HL-60/S4 (cell line): ENCODE data around the gene YES1.
"Not testable (repeated sequence)": the region's sequence is repeated elsewhere in the genome, so short reads cannot be mapped to it uniquely, and the experiment has no call there.

Experiments used
- in situ Hi-C: fragments of 300-500 bp; cut with MboI; formaldehyde crosslinking; loops from 2 replicates; pipeline ENCODE4 v1.14.3; 2022; ENCODE audit warnings: low sequenced_read_pairs

Gene YES1

GRCh38 chr18:732371-732770 is 79.7 kb downstream of the YES1 start:
- in situ Hi-C loops, result no loop called here

- in situ Hi-C loops, result no loop called here
Observed at GRCh38 chr18:731185-731584, 80.9 kb downstream of the YES1 start.

GRCh38 chr18:730692-731091 is 81.3 kb downstream of the YES1 start:
- in situ Hi-C loops, result no loop called here

GRCh38 chr18:730120-730519 is 81.9 kb downstream of the YES1 start:
- in situ Hi-C loops, result not testable (repeated sequence)

- in situ Hi-C loops, result no loop called here
Observed at GRCh38 chr18:725646-726045, 86.4 kb downstream of the YES1 start.

- in situ Hi-C loops, result no loop called here
Observed at GRCh38 chr18:723541-724080, 88.4 kb downstream of the YES1 start.

- in situ Hi-C loops, result no loop called here
Observed at GRCh38 chr18:717003-717402, 95.0 kb downstream of the YES1 start.

GRCh38 chr18:715626-716025 is 96.4 kb downstream of the YES1 start:
- in situ Hi-C loops, result no loop called here

GRCh38 chr18:713135-713490 is 98.9 kb downstream of the YES1 start:
- in situ Hi-C loops, result no loop called here

GRCh38 chr18:712401-713134 is 99.5 kb downstream of the YES1 start, which contains the start of gene ENOSF1:
Gene ENOSF1, minus strand, starts transcription at chr18:712630. Its CDS starts 43 bp downstream, at chr18:712587.
- in situ Hi-C loops, result no loop called here

- in situ Hi-C loops, result no loop called here
Observed at GRCh38 chr18:711657-712400, 100.2 kb downstream of the YES1 start.

GRCh38 chr18:711310-711656 is 100.8 kb downstream of the YES1 start:
- in situ Hi-C loops, result no loop called here

GRCh38 chr18:710418-711300 is 101.4 kb downstream of the YES1 start:
- in situ Hi-C loops, result no loop called here

GRCh38 chr18:709771-710170 is 102.3 kb downstream of the YES1 start:
- in situ Hi-C loops, result no loop called here

GRCh38 chr18:708096-708495 is 103.9 kb downstream of the YES1 start:
- in situ Hi-C loops, result no loop called here

GRCh38 chr18:706405-706804 is 105.6 kb downstream of the YES1 start:
- in situ Hi-C loops, result no loop called here

- in situ Hi-C loops, result no loop called here
Observed at GRCh38 chr18:703213-703967, 108.7 kb downstream of the YES1 start.

GRCh38 chr18:697800-698199 is 114.2 kb downstream of the YES1 start:
- in situ Hi-C loops, result no loop called here

GRCh38 chr18:697012-697411 is 115.0 kb downstream of the YES1 start:
- in situ Hi-C loops, result no loop called here

GRCh38 chr18:693466-694187 is 118.4 kb downstream of the YES1 start:
- in situ Hi-C loops, result no loop called here
